ENCODE data around the gene LMF1.

LMF1 gene

DNA sequence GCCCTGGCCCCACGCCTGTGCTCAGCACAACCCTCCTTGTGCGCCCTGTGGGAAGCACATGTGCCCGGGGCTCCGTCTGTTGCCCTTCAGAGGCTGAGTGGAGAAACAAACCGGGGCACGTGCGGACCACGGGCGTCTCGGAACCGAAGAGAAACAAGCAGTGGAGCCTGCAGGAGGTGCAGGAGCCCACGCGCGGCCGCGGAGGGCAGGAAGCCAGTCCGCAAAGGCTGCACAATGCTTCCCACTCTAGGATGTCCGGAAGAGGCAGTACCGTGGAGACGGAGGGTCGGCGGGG is 94.8 kb downstream of the LMF1 start:
- no peak for DNase-seq (ENCODE audit: low read depth)
- H3K4me3 ChIP-seq (ENCODE audit: low read depth, low read length), result no peak overlapping the region
- TF ChIP-seq, protein P1, sequence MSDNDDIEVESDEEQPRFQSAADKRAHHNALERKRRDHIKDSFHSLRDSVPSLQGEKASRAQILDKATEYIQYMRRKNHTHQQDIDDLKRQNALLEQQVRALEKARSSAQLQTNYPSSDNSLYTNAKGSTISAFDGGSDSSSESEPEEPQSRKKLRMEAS (IDR thresholded peaks at IDR 0.05; ENCODE audit: low read depth, low read length), result no peak
- TF ChIP-seq POLR2A (IDR thresholded peaks at IDR 0.05; ENCODE audit: extremely low read depth, insufficient read length) (no peak), MYC (IDR thresholded peaks at IDR 0.05; ENCODE audit: low read depth, low read length) (no peak)
- TF ChIP-seq, protein P2, sequence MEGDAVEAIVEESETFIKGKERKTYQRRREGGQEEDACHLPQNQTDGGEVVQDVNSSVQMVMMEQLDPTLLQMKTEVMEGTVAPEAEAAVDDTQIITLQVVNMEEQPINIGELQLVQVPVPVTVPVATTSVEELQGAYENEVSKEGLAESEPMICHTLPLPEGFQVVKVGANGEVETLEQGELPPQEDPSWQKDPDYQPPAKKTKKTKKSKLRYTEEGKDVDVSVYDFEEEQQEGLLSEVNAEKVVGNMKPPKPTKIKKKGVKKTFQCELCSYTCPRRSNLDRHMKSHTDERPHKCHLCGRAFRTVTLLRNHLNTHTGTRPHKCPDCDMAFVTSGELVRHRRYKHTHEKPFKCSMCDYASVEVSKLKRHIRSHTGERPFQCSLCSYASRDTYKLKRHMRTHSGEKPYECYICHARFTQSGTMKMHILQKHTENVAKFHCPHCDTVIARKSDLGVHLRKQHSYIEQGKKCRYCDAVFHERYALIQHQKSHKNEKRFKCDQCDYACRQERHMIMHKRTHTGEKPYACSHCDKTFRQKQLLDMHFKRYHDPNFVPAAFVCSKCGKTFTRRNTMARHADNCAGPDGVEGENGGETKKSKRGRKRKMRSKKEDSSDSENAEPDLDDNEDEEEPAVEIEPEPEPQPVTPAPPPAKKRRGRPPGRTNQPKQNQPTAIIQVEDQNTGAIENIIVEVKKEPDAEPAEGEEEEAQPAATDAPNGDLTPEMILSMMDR (IDR thresholded peaks at IDR 0.05; ENCODE audit: low read depth, low read length), result no peak

- DNase-seq (ENCODE audit: low read depth), result no peak
- no peak overlapping the region for H3K4me3 ChIP-seq (ENCODE audit: low read depth, low read length)
- TF ChIP-seq POLR2A (IDR thresholded peaks at IDR 0.05; ENCODE audit: extremely low read depth, insufficient read length) (no peak), MYC (IDR thresholded peaks at IDR 0.05; ENCODE audit: low read depth, low read length) (no peak)
- TF ChIP-seq, protein P2 (IDR thresholded peaks at IDR 0.05; ENCODE audit: low read depth, low read length), result no peak
- TF ChIP-seq, protein P1 (IDR thresholded peaks at IDR 0.05; ENCODE audit: low read depth, low read length), result no peak
Measured at GRCh38 chr16:875182-876040, 95.4 kb downstream of the LMF1 start.

DNA sequence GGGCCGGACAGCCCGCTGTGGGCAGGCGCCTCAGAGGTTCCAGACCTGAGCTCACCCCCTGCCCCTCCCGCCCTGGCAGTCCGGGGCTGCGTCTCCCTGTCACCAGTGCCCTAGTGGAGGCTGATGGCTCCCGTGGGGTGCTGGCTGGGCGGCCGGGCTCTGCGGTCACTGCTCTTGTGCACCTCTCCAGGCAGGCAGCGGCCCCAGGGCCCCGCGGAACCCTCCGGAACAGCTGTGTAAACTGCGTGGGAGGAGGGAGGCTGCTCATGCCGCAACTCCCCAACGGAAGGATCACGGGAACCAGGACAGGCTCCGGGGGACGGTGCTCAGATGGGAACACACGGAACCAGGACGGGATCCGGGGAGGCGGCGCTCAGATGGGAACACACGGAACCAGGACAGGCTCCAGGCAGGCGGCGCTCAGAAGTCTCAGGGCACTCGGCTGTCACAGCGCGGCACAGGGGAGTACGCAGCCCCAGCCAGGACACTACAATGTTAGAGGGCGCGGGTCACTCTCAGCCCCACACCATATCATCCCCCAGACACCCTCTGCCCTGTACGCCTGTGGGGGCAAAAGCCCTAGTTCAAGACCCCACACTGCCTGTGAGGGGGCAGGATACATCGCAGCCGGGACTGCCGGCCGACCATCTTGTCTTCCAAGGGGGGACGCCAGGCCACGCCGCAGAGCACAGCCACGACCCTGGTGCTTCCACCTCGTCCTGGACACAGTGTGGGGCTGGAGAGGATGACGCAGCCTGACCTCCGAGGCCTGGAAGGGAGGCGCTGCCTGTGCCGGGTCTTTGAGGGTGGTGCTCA is 96.2 kb downstream of the LMF1 start:
- TF ChIP-seq MYC (IDR thresholded peaks at IDR 0.05; ENCODE audit: low read depth, low read length) (no peak), POLR2A (IDR thresholded peaks at IDR 0.05; ENCODE audit: extremely low read depth, insufficient read length) (no peak)
- TF ChIP-seq, protein P2 (IDR thresholded peaks at IDR 0.05; ENCODE audit: low read depth, low read length), result no peak
- TF ChIP-seq, protein P1 (IDR thresholded peaks at IDR 0.05; ENCODE audit: low read depth, low read length), result no peak
- no peak overlapping the region for H3K4me3 ChIP-seq (ENCODE audit: low read depth, low read length)
- no peak for DNase-seq (ENCODE audit: low read depth)

GRCh38 chr16:873889-874288 is 96.9 kb downstream of the LMF1 start:
- TF ChIP-seq, protein P1 (IDR thresholded peaks at IDR 0.05; ENCODE audit: low read depth, low read length), result no peak
- TF ChIP-seq, protein P2 (IDR thresholded peaks at IDR 0.05; ENCODE audit: low read depth, low read length), result no peak
- TF ChIP-seq POLR2A (IDR thresholded peaks at IDR 0.05; ENCODE audit: extremely low read depth, insufficient read length), result no peak
- TF ChIP-seq MYC (IDR thresholded peaks at IDR 0.05; ENCODE audit: low read depth, low read length), result no peak
- no peak for DNase-seq (ENCODE audit: low read depth)
- no peak overlapping the region for H3K4me3 ChIP-seq (ENCODE audit: low read depth, low read length)

DNA sequence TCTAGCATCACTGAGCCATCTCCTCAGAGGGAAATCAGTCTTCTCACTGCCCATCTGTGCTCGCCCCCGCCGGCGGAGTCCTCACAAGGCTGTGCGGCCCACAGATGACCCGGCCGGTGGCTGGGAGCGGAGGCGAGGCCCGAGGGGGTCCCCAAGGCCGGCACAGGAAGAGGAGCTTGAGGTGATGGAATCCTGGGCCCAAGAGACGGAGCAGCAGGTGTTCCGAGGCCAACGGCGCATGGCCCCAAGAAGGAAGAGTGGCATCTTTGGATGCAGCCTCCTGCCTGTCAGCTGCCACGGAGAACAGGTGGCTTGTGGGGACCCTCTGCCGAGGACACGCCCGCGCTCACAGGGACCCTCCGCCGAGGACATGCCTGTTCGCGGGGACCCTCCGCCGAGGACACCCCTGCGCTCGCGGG is 97.5 kb downstream of the LMF1 start:
- TF ChIP-seq, protein P2 (IDR thresholded peaks at IDR 0.05; ENCODE audit: low read depth, low read length), result no peak
- TF ChIP-seq, protein P1 (IDR thresholded peaks at IDR 0.05; ENCODE audit: low read depth, low read length), result no peak
- TF ChIP-seq MYC (IDR thresholded peaks at IDR 0.05; ENCODE audit: low read depth, low read length) (no peak), POLR2A (IDR thresholded peaks at IDR 0.05; ENCODE audit: extremely low read depth, insufficient read length) (no peak)
- DNase-seq (ENCODE audit: low read depth), result no peak
- H3K4me3 ChIP-seq (ENCODE audit: low read depth, low read length), result no peak overlapping the region
